Esophagus squamous epithelium (tissue), 4 donors: ENCODE data around the gene ADD3.

Experiments used
- CTCF ChIP-seq, 6 experiments: fragments of 450-650 bp in 4 of 6; fragments of 200-600 bp in 2 of 6; sonication (generic) in 2 of 6; IDR thresholded peaks; one replicate each; pipeline ENCODE4 v1.5.1; 2016 to 2019; ENCODE audit warnings: antibody characterized with exemption in 6 of 6, mild to moderate bottlenecking in 4 of 6, moderate library complexity in 4 of 6
- POLR2A ChIP-seq, 4 donors: fragments of 450-650 bp; IDR thresholded peaks; one replicate each; pipeline ENCODE4 v1.6.1; 2017; ENCODE audit warnings: antibody characterized with exemption in 4 of 4, mild to moderate bottlenecking in 4 of 4, moderate library complexity in 3 of 4

- TF ChIP-seq CTCF (IDR thresholded peaks at IDR 0.05) (no peak), POLR2A (IDR thresholded peaks at IDR 0.05) (no peak)
Observed at GRCh38 chr10:110076559-110077318, 69.0 kb downstream of the ADD3 start.
